ENCODE data around the gene PTPRD. TPM values are rescaled to one million over a fixed set of nuclear protein-coding genes. Genes with fewer than 3 reads are reported as not detected.

PTPRD gene
- total and polyA plus RNA-seq, 2 donors (not counting 1 experiment from before 2014, with no cell fraction given), result not detected

DNA sequence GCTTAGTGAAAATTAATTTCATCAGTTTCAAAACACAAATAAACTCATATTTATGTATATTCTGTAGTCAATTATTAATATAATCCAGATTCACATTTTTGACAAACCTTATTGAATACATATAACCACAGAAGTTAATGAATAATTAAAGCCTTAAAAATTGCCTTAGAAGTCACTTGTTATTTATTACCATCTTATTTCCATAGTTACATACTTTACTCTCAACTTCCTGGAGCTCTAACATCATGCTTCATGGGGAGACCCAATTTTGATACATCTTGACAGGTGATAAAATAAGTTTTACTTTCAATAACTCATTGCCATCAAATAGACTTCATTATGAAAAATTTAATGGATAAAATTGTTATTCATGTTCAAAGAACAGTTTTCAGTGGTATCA, 1038.7 kb downstream of the PTPRD start:
- no peak overlapping the region for H3K27ac ChIP-seq (ENCODE audit: low read length in 2 of 2)
- no peak overlapping the region for H3K4me2 ChIP-seq (replicated peaks; ENCODE audit: low read depth, low read length, poor library complexity, severe bottlenecking)
- DNase-seq, result no peak
- Mint-ChIP-seq H3K4me1 (no peaks in the 10 kb centered on the region), H3K9me3 (ENCODE audit: insufficient read depth) (no peaks in the 10 kb centered on the region), H3K27me3 (no peaks in the 10 kb centered on the region), H3K27ac (no peak overlapping the region), H3K4me3 (no peak overlapping the region)
- no peak overlapping the region for H3K9ac ChIP-seq (ENCODE audit: low read length)
- no peaks in the 10 kb centered on the region for H3K9me3 ChIP-seq (ENCODE audit: control extremely low read depth in 1 of 3, control insufficient read depth in 2 of 3, insufficient read depth in 1 of 3, low read length in 2 of 3)
- no peak overlapping the region for H2AFZ ChIP-seq (ENCODE audit: insufficient read depth, low read depth, low read length, poor library complexity, severe bottlenecking)
- no peaks in the 10 kb centered on the region for H4K20me1 ChIP-seq (ENCODE audit: control insufficient read depth, insufficient read depth, low read length, poor library complexity, severe bottlenecking)
- no peaks in the 10 kb centered on the region for H3K79me2 ChIP-seq (ENCODE audit: control insufficient read depth, insufficient read depth, low read length)
- no peak overlapping the region for H3K4me3 ChIP-seq (ENCODE audit: control extremely low read depth in 1 of 5, extremely low read depth in 1 of 5, insufficient read depth in 1 of 5, low read depth in 2 of 5, low read length in 4 of 5)
- ATAC-seq (ENCODE audit: low read depth), result no peak
- TF ChIP-seq EZH2 (IDR thresholded peaks at IDR 0.05; ENCODE audit: borderline replicate concordance, insufficient read depth, low read depth, low read length, poor library complexity, severe bottlenecking), result no peak
- no peaks in the 10 kb centered on the region for H3K4me1 ChIP-seq (ENCODE audit: control insufficient read depth in 2 of 2, insufficient read depth in 2 of 2, low read length in 2 of 2)
- no peaks in the 10 kb centered on the region for H3K27me3 ChIP-seq (replicated peaks in 1 of 4; ENCODE audit: control extremely low read depth in 1 of 4, control insufficient read depth in 3 of 4, insufficient read depth in 4 of 4, low read length in 3 of 4)
- intact Hi-C loops (cut with micrococcal nuclease), result no loop called here
- ChIA-PET POLR2A (no interaction called here), CTCF (no interaction called here)
- H3K36me3 ChIP-seq (replicated peaks in 1 of 2; ENCODE audit: control extremely low read depth in 1 of 2, control insufficient read depth in 1 of 2, extremely low read depth in 1 of 2, insufficient read depth in 2 of 2, low read length in 1 of 2), result no peaks in the 10 kb centered on the region

DNA sequence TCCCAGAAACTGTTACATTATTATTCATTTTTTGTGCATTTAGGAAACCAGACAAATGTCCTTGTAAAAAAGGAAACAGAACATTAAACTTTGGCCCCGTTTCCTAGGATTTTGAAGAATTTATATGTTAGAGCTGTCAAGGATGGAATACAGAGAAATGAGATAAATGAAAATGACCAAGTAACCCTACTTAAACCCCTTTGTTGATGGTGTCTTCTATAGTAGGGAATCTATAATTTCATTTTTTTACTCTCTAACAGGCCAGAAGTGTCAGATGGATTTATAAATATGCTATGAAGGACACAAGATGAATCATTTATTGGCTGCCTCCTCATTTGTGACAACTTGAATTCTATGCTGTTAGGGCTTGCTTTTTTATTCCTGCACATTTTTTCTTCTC, 1047.1 kb downstream of the PTPRD start:
- Histone ChIP-seq H3K27me3 (replicated peaks in 1 of 4; ENCODE audit: control extremely low read depth in 1 of 4, control insufficient read depth in 3 of 4, insufficient read depth in 4 of 4, low read length in 3 of 4) (no peaks in the 10 kb centered on the region), H3K79me2 (ENCODE audit: control insufficient read depth, insufficient read depth, low read length) (no peaks in the 10 kb centered on the region), H4K20me1 (ENCODE audit: control insufficient read depth, insufficient read depth, low read length, poor library complexity, severe bottlenecking) (no peaks in the 10 kb centered on the region), H3K4me3 (ENCODE audit: control extremely low read depth in 1 of 5, extremely low read depth in 1 of 5, insufficient read depth in 1 of 5, low read depth in 2 of 5, low read length in 4 of 5) (no peak overlapping the region), H3K27ac (ENCODE audit: low read length in 2 of 2) (no peak overlapping the region), H3K9ac (ENCODE audit: low read length) (no peak overlapping the region), H3K9me3 (ENCODE audit: control extremely low read depth in 1 of 3, control insufficient read depth in 2 of 3, insufficient read depth in 1 of 3, low read length in 2 of 3) (peaks cover 0 to 2% (median 0%) of the 10 kb centered on the region in 3 donors), H3K4me2 (replicated peaks; ENCODE audit: low read depth, low read length, poor library complexity, severe bottlenecking) (no peak overlapping the region), H3K4me1 (ENCODE audit: control insufficient read depth in 2 of 2, insufficient read depth in 2 of 2, low read length in 2 of 2) (no peaks in the 10 kb centered on the region), H3K36me3 (replicated peaks in 1 of 2; ENCODE audit: control extremely low read depth in 1 of 2, control insufficient read depth in 1 of 2, extremely low read depth in 1 of 2, insufficient read depth in 2 of 2, low read length in 1 of 2) (no peaks in the 10 kb centered on the region), H2AFZ (ENCODE audit: insufficient read depth, low read depth, low read length, poor library complexity, severe bottlenecking) (no peak overlapping the region)
- no peaks in the 10 kb centered on the region for H3K9me3 Mint-ChIP-seq (ENCODE audit: insufficient read depth)
- no peaks in the 10 kb centered on the region for H3K4me1 Mint-ChIP-seq
- no peak for TF ChIP-seq EZH2 (IDR thresholded peaks at IDR 0.05; ENCODE audit: borderline replicate concordance, insufficient read depth, low read depth, low read length, poor library complexity, severe bottlenecking)
- TF ChIP-seq, protein P1, sequence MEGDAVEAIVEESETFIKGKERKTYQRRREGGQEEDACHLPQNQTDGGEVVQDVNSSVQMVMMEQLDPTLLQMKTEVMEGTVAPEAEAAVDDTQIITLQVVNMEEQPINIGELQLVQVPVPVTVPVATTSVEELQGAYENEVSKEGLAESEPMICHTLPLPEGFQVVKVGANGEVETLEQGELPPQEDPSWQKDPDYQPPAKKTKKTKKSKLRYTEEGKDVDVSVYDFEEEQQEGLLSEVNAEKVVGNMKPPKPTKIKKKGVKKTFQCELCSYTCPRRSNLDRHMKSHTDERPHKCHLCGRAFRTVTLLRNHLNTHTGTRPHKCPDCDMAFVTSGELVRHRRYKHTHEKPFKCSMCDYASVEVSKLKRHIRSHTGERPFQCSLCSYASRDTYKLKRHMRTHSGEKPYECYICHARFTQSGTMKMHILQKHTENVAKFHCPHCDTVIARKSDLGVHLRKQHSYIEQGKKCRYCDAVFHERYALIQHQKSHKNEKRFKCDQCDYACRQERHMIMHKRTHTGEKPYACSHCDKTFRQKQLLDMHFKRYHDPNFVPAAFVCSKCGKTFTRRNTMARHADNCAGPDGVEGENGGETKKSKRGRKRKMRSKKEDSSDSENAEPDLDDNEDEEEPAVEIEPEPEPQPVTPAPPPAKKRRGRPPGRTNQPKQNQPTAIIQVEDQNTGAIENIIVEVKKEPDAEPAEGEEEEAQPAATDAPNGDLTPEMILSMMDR (IDR thresholded peaks at IDR 0.05), result no peak
- no peak for ATAC-seq (ENCODE audit: low read depth)
- ChIA-PET CTCF (no interaction called here), POLR2A (no interaction called here)
- no peaks in the 10 kb centered on the region for H3K27me3 Mint-ChIP-seq
- DNase-seq, result no peak
- WGBS (ENCODE audit: insufficient coverage), result no CpG with 5 or more reads among the region's 1 CpG
- no peak overlapping the region for H3K27ac Mint-ChIP-seq
- H3K4me3 Mint-ChIP-seq, result no peak overlapping the region
- intact Hi-C loops (cut with micrococcal nuclease), result no loop called here

All from B cell (primary cell).